DMS153 treated with DMSO at 0.1 percent for 48 hours (cell line): ENCODE measurements around the gene TIGD3.

Experiments
- DNase-seq: peaks from one replicate; lab custom pipeline; 2025; ENCODE audit not compliant: unreplicated experiment; lab: John Stamatoyannopoulos, UW

Gene TIGD3

GRCh38 chr11:65389294-65389980, 34.9 kb downstream of the TIGD3 start:
- no peak for DNase-seq

GRCh38 chr11:65390099-65390941, 35.8 kb downstream of the TIGD3 start:
- DNase-seq, result no peak

- no peak for DNase-seq
These were observed 36.4 kb downstream of the TIGD3 start for GRCh38 chr11:65390996-65391395.

GRCh38 chr11:65392186-65392829, 37.8 kb downstream of the TIGD3 start:
- no peak for DNase-seq

- no peak for DNase-seq
These were observed 38.3 kb downstream of the TIGD3 start for GRCh38 chr11:65392899-65393298.

GRCh38 chr11:65393513-65394079, 39.0 kb downstream of the TIGD3 start:
- no peak for DNase-seq

- DNase-seq, result no peak
These were observed 39.6 kb downstream of the TIGD3 start for GRCh38 chr11:65394125-65394536.

- DNase-seq, result no peak
These were observed 41.5 kb downstream of the TIGD3 start for GRCh38 chr11:65395961-65396530.

GRCh38 chr11:65396769-65397745, 42.5 kb downstream of the TIGD3 start:
- DNase-seq, result no peak

GRCh38 chr11:65398362-65398910, 43.9 kb downstream of the TIGD3 start:
- DNase-seq, result no peak

- no peak for DNase-seq
These were observed 44.7 kb downstream of the TIGD3 start for GRCh38 chr11:65399249-65399648.

GRCh38 chr11:65399845-65400244, 45.3 kb downstream of the TIGD3 start:
- no peak for DNase-seq

- no peak for DNase-seq
These were observed 45.9 kb downstream of the TIGD3 start for GRCh38 chr11:65400307-65401072.

- no peak for DNase-seq
These were observed 46.7 kb downstream of the TIGD3 start for GRCh38 chr11:65401073-65401802.

- no peak for DNase-seq
These were observed 47.3 kb downstream of the TIGD3 start for GRCh38 chr11:65401803-65402248.

GRCh38 chr11:65402790-65403189, 48.2 kb downstream of the TIGD3 start:
- DNase-seq, result no peak

- no peak for DNase-seq
These were observed 49.1 kb downstream of the TIGD3 start for GRCh38 chr11:65403607-65404121.

GRCh38 chr11:65404210-65404609, 49.7 kb downstream of the TIGD3 start:
- no peak for DNase-seq
